NCI-H345 (cell line): ENCODE data around the gene NETO1.
A peak's percentile ranks its signal among the peaks of the same experiment; 100 is the strongest.

ENCODE experiments used
- DNase-seq: peaks from one replicate; lab custom pipeline; 2025; lab: John Stamatoyannopoulos, UW

Gene NETO1

GRCh38 chr18:72726201-72726600 is 141.6 kb downstream of the NETO1 start:
- DNase-seq, result no peak

GRCh38 chr18:72721330-72721729 is 146.5 kb downstream of the NETO1 start:
- no peak for DNase-seq

- no peak for DNase-seq
Measured at GRCh38 chr18:72720116-72720515, 147.7 kb downstream of the NETO1 start.

GRCh38 chr18:72704202-72704601 is 163.6 kb downstream of the NETO1 start:
- DNase-seq, result no peak

GRCh38 chr18:72700961-72701710 is 166.7 kb downstream of the NETO1 start:
- DNase-seq, result peak; percentile 35

- DNase-seq, result no peak
Measured at GRCh38 chr18:72697706-72698105, 170.1 kb downstream of the NETO1 start.

GRCh38 chr18:72692595-72692994 is 175.2 kb downstream of the NETO1 start:
- no peak for DNase-seq
